ENCODE results near the gene TLR4. TPM values are rescaled to one million over a fixed set of nuclear protein-coding genes. Genes with fewer than 3 reads are reported as not detected.

Gene TLR4
- total RNA-seq, 1 donor from 2014 or later: 7.9 TPM

GRCh38 chr9:117739206-117739605 is 35.0 kb downstream of the TLR4 start:
- H3K27me3 Mint-ChIP-seq (ENCODE audit: unreplicated experiment): no peaks in the 10 kb centered on the region
- H3K36me3 Mint-ChIP-seq (ENCODE audit: low read depth, unreplicated experiment): no peaks in the 10 kb centered on the region

GRCh38 chr9:117739624-117740347 is 35.6 kb downstream of the TLR4 start:
- Mint-ChIP-seq H3K27ac (ENCODE audit: unreplicated experiment) (no peak overlapping the region), H3K36me3 (ENCODE audit: low read depth, unreplicated experiment) (no peaks in the 10 kb centered on the region), H3K27me3 (ENCODE audit: unreplicated experiment) (no peaks in the 10 kb centered on the region), H3K4me1 (ENCODE audit: unreplicated experiment) (no peaks in the 10 kb centered on the region), H3K9me3 (ENCODE audit: unreplicated experiment) (peaks cover 9% of the 10 kb centered on the region), H3K4me3 (ENCODE audit: unreplicated experiment) (no peak overlapping the region)
- no peak for DNase-seq (ENCODE audit: low spot score)
- TF ChIP-seq CTCF (IDR thresholded peaks at IDR 0.05; ENCODE audit: unreplicated experiment): no peak

More at GRCh38 chr9:117739206-117739605, 35.0 kb downstream of the TLR4 start:
- DNase-seq (ENCODE audit: low spot score): no peak
- Mint-ChIP-seq H3K4me3 (ENCODE audit: unreplicated experiment) (no peak overlapping the region), H3K4me1 (ENCODE audit: unreplicated experiment) (no peaks in the 10 kb centered on the region), H3K27ac (ENCODE audit: unreplicated experiment) (no peak overlapping the region), H3K9me3 (ENCODE audit: unreplicated experiment) (peaks cover 9% of the 10 kb centered on the region)
- TF ChIP-seq CTCF (IDR thresholded peaks at IDR 0.05; ENCODE audit: unreplicated experiment): no peak

- no peak for TF ChIP-seq CTCF (IDR thresholded peaks at IDR 0.05; ENCODE audit: unreplicated experiment)
- H3K27me3 Mint-ChIP-seq (ENCODE audit: unreplicated experiment): no peaks in the 10 kb centered on the region
- no peaks in the 10 kb centered on the region for H3K36me3 Mint-ChIP-seq (ENCODE audit: low read depth, unreplicated experiment)
- no peak for DNase-seq (ENCODE audit: low spot score)
- H3K4me1 Mint-ChIP-seq (ENCODE audit: unreplicated experiment): no peaks in the 10 kb centered on the region
- peaks cover 4% of the 10 kb centered on the region for H3K9me3 Mint-ChIP-seq (ENCODE audit: unreplicated experiment)
- no peak overlapping the region for H3K4me3 Mint-ChIP-seq (ENCODE audit: unreplicated experiment)
- no peak overlapping the region for H3K27ac Mint-ChIP-seq (ENCODE audit: unreplicated experiment)
These were observed 37.9 kb downstream of the TLR4 start for GRCh38 chr9:117742131-117742530.

DNA sequence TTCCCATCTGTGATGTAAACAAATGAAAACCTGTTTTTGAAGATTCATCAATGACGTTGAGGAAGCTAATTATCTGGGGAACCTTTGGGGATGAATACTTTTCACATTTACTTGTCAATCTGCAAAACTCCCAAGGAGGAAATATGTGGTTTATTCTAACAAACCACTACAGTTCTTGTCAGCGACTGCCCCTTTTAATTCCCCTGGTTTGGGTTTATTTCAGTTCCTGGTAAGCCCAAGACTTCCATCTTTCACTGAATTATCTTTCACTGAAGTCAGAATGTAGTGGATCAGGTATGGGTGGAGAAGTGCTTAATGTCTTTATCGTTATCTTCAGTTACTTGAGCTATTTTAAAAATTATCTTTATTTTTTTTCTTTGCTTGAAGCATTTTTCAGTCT is 40.2 kb downstream of the TLR4 start:
- H3K4me1 Mint-ChIP-seq (ENCODE audit: unreplicated experiment): no peaks in the 10 kb centered on the region
- peaks cover 4% of the 10 kb centered on the region for H3K9me3 Mint-ChIP-seq (ENCODE audit: unreplicated experiment)
- no peaks in the 10 kb centered on the region for H3K36me3 Mint-ChIP-seq (ENCODE audit: low read depth, unreplicated experiment)
- no peak for TF ChIP-seq CTCF (IDR thresholded peaks at IDR 0.05; ENCODE audit: unreplicated experiment)
- no peak overlapping the region for H3K27ac Mint-ChIP-seq (ENCODE audit: unreplicated experiment)
- H3K27me3 Mint-ChIP-seq (ENCODE audit: unreplicated experiment): no peaks in the 10 kb centered on the region
- no peak for DNase-seq (ENCODE audit: low spot score)
- no peak overlapping the region for H3K4me3 Mint-ChIP-seq (ENCODE audit: unreplicated experiment)

- Mint-ChIP-seq H3K36me3 (ENCODE audit: low read depth, unreplicated experiment) (no peaks in the 10 kb centered on the region), H3K9me3 (ENCODE audit: unreplicated experiment) (peaks cover 4% of the 10 kb centered on the region), H3K4me1 (ENCODE audit: unreplicated experiment) (no peaks in the 10 kb centered on the region), H3K4me3 (ENCODE audit: unreplicated experiment) (no peak overlapping the region), H3K27me3 (ENCODE audit: unreplicated experiment) (no peaks in the 10 kb centered on the region), H3K27ac (ENCODE audit: unreplicated experiment) (no peak overlapping the region)
- peak; percentile 5 for DNase-seq (ENCODE audit: low spot score)
- no peak for TF ChIP-seq CTCF (IDR thresholded peaks at IDR 0.05; ENCODE audit: unreplicated experiment)
These were observed 40.7 kb downstream of the TLR4 start for GRCh38 chr9:117744856-117745389.
